ENCODE measurements around the gene IL3RA.

Gene IL3RA

DNA sequence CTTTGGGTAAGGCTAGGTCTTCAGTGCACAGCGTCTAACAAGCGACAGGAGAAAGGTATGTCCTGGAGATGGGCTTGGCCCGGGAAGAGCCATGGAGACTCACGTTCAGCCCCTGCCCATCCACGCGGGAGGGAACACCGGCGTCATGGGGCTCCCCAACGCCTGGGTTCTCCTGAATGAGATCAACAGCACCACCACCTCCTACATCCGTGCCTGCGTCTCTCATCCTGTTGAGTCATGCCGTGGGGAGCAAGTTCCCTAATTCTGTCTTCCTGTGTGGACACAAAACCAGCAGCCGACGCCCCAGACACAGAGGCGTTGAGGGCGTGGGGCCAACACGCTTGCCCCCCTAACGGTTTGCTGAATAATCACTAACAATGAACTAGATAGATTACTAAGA, 20.1 kb upstream of the IL3RA start:
- no peak overlapping the region for H3K4me3 ChIP-seq (replicated peaks; ENCODE audit: low read depth, low read length)
- peak; percentile 10 for DNase-seq (ENCODE audit: extremely low read depth, low read depth)
- TF ChIP-seq, protein P1, sequence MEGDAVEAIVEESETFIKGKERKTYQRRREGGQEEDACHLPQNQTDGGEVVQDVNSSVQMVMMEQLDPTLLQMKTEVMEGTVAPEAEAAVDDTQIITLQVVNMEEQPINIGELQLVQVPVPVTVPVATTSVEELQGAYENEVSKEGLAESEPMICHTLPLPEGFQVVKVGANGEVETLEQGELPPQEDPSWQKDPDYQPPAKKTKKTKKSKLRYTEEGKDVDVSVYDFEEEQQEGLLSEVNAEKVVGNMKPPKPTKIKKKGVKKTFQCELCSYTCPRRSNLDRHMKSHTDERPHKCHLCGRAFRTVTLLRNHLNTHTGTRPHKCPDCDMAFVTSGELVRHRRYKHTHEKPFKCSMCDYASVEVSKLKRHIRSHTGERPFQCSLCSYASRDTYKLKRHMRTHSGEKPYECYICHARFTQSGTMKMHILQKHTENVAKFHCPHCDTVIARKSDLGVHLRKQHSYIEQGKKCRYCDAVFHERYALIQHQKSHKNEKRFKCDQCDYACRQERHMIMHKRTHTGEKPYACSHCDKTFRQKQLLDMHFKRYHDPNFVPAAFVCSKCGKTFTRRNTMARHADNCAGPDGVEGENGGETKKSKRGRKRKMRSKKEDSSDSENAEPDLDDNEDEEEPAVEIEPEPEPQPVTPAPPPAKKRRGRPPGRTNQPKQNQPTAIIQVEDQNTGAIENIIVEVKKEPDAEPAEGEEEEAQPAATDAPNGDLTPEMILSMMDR (IDR thresholded peaks at IDR 0.05; ENCODE audit: low read depth, low read length, missing control alignments) = no peak

DNA sequence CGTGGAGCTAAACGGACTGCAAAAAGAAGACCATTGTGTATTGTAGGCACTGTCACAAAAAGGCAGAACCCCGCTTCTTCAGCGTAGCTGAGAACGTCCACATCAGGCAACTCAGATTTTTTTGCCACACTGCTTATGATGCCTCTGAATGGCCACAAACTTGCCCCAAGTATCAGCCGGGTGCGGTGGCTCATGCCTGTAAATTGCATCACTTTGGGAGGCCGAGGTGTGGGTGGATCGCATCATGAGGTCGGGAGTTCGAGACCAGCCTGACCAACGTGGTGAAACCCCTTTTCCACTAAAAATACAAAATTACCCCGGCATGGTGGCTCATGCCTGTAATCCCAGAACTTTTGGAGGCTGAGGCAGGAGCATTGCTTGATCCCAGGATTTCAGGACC, 14.9 kb upstream of the IL3RA start:
- H3K4me3 ChIP-seq (replicated peaks; ENCODE audit: low read depth, low read length) = no peak overlapping the region
- no peak for DNase-seq (ENCODE audit: extremely low read depth, low read depth)
- TF ChIP-seq, protein P1 (IDR thresholded peaks at IDR 0.05; ENCODE audit: low read depth, low read length, missing control alignments) = no peak

DNA sequence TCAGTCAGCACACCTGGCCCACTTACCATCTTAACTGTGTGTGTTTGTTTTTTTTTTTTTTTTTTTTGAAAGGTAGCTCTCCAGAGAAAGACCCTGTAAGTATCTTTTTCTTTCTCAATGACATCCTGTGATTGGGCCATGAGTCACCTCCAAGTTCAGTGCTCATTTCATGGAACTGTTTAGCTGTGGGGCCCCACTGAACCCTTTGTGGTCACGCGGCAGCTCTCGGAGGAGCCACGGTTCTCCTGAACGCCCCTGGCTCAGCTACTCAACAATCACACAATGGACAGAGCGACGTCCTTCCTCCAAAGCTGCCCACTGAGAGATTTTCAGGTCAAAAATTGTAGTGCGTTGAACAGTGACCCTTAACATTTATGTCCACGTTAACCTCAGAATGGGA, 14.2 kb upstream of the IL3RA start:
- no peak for DNase-seq (ENCODE audit: extremely low read depth, low read depth)
- H3K4me3 ChIP-seq (replicated peaks; ENCODE audit: low read depth, low read length) = no peak overlapping the region
- TF ChIP-seq, protein P1 (IDR thresholded peaks at IDR 0.05; ENCODE audit: low read depth, low read length, missing control alignments) = no peak

DNA sequence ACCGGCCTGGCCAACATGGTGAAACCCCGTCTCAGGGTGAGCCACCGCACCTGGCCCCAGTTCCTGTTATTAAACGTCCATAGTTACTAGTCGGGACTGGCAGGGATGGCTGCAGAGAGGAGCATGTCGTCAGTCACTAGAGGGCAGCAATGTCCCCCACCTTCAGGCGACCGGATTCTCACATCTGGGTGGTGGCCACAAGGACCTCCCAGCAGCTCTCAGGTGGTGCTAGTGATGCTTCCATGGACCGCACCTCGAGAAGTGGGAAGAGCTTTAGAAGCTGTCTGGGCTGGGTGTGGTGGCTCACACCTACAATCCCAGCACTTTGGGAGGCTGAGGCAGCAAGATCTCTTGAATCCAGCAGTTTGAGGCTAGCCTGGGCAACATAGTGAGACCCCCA, 13.3 kb upstream of the IL3RA start:
- no peak overlapping the region for H3K4me3 ChIP-seq (replicated peaks; ENCODE audit: low read depth, low read length)
- TF ChIP-seq, protein P1 (IDR thresholded peaks at IDR 0.05; ENCODE audit: low read depth, low read length, missing control alignments) = peak; percentile 47
- peak; percentile 10 for DNase-seq (ENCODE audit: extremely low read depth, low read depth)

DNA sequence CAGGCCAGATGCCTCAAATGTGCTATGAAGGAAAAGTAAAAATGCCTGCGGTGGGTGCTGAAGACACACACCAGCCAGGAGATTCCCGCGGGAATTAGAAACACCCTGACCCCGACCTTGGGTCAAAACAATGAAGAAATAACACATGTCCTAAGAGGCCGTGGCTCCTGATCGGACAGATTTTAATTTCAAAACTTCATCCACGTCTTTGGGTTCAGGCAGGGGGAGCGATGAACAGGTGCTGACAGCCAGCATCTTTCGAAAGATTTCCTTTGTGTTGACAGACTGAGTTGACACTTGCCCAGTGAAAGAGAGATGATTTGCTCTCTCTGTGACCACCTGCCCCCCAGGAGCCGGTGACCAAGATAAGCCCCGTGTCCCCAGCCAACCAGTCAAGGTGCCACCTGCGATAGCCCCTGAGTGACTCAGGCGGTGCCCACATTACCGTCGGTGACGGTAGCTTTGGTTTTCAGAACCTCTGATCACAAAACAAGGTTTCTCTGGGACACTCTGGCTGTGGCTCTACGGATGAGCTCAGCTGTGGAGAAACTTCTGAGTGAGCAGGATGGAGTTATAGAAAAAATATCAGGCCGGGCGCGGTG, 11.0 kb upstream of the IL3RA start:
- TF ChIP-seq, protein P1 (IDR thresholded peaks at IDR 0.05; ENCODE audit: low read depth, low read length, missing control alignments) = no peak
- H3K4me3 ChIP-seq (replicated peaks; ENCODE audit: low read depth, low read length) = no peak overlapping the region
- no peak for DNase-seq (ENCODE audit: extremely low read depth, low read depth)

DNA sequence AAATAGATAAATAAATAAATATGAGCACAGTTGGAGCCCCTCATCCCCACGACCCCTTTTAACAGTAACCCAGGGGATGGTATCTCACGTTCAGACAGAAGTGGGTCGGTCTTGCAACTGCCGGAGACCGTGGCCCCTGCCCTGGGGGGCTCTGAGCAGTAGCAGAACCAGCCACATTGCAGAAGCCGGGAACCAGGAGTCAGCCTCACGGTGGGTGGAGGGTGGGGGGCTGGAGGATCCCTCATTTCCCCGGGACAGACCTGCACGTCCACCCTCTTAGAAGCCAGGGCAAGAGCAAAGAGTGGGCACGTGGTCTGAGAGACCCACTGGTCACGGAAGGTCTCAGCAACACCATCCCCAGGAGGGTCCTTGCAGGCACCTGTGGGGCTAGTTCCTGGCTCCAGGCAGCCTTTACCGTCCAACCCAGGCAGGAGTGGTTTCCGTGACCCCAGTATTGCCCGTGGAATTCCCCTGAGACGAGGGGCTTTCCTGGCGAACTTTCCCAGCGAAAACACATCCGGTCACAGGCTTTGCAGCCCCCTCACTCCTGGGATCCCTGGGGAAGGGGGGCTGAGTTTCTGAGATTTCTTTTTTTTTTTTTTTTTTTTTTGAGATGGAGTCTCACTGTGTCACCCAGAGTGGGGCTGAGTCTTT, 8.8 kb upstream of the IL3RA start:
- no peak overlapping the region for H3K4me3 ChIP-seq (replicated peaks; ENCODE audit: low read depth, low read length)
- TF ChIP-seq, protein P1 (IDR thresholded peaks at IDR 0.05; ENCODE audit: low read depth, low read length, missing control alignments) = no peak
- DNase-seq (ENCODE audit: extremely low read depth, low read depth) = no peak
